ENCODE results near the gene INA.

DNA sequence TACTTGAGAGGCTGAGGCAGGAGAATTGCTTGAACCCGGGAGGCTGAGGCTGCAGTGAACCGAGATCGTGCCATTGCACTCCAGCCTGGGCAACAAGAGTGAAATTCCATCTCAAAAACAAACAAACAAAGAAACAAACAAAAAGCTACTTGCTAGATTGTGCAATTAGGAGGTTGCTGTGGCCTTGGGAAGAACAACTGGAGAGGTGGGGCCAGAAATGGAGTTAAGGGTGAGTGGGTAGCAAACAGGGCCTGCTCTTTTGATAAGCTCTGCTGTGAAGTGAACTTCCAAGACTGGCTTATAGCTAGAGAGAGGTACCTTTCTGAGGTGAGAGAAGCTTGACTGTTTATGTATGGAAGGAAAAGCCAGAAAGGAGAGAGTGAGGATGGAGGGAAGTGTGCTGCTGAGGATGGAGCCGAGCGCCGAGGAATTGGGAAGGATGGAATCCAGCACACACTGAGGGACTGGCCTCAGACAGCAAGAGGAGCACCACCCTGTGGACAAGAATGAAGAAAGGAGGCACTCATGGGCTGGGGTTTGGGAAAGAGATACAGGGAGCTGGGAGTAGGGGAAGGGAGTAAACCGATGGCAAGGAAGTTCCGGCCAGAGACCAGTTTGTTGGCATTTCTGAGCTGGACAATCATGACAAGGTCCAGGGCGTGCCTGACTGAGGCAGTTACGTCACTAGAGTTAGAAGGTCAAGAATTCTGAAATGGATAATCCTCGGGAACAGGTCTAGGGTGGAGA is 38.3 kb upstream of the INA start:
- TF ChIP-seq, protein P1, sequence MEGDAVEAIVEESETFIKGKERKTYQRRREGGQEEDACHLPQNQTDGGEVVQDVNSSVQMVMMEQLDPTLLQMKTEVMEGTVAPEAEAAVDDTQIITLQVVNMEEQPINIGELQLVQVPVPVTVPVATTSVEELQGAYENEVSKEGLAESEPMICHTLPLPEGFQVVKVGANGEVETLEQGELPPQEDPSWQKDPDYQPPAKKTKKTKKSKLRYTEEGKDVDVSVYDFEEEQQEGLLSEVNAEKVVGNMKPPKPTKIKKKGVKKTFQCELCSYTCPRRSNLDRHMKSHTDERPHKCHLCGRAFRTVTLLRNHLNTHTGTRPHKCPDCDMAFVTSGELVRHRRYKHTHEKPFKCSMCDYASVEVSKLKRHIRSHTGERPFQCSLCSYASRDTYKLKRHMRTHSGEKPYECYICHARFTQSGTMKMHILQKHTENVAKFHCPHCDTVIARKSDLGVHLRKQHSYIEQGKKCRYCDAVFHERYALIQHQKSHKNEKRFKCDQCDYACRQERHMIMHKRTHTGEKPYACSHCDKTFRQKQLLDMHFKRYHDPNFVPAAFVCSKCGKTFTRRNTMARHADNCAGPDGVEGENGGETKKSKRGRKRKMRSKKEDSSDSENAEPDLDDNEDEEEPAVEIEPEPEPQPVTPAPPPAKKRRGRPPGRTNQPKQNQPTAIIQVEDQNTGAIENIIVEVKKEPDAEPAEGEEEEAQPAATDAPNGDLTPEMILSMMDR (IDR thresholded peaks at IDR 0.05; ENCODE audit: insufficient read depth, low read depth, low read length): peak; percentile 22
- no peak for TF ChIP-seq EZH2 (IDR thresholded peaks at IDR 0.05; ENCODE audit: insufficient read depth, low read length)
